ENCODE measurements around the gene LAPTM5. TPM values are rescaled to one million over a fixed set of nuclear protein-coding genes. Genes with fewer than 3 reads are reported as not detected.
"Not testable (repeated sequence)": the region's sequence is repeated elsewhere in the genome, so short reads cannot be mapped to it uniquely, and the experiment has no call there.

Gene LAPTM5
- total RNA-seq, 1 donor from 2014 or later: 424 TPM

GRCh38 chr1:30794260-30794659 lies 36.7 kb upstream of the LAPTM5 start:
- ATAC-seq: no peak
- intact Hi-C loops (cut with DNase I): no loop called here
- H3K4me1 ChIP-seq: peaks cover 21% of the 10 kb centered on the region
- no peaks in the 10 kb centered on the region for H3K27me3 ChIP-seq
- H3K4me3 ChIP-seq: no peak overlapping the region
- no peak for TF ChIP-seq CTCF (IDR thresholded peaks at IDR 0.05)
- no peak for DNase-seq
- no peak overlapping the region for H3K27ac ChIP-seq
- no peaks in the 10 kb centered on the region for H3K36me3 ChIP-seq
- H3K9me3 ChIP-seq: no peaks in the 10 kb centered on the region

DNA sequence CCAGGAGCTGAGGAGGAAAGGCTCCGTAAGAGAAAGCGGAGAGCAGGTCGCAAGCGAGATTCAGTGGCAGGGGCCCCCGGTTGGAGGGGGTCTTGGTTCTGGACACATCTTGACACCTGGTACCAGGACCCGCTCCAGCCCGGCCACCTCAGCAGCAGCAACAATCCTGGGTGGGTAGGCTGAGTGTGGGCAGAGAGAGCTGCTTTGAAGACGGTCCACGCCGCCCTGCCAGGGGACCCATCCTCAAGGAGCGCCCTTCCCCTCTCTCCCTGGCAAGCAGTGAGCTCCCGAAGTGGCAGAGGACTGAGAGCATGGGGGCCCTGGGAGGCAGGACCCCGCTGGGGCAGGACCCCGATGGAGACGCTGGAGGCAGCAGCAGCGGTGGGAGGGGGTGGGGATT lies 35.6 kb upstream of the LAPTM5 start:
- DNase-seq (no peak), ATAC-seq (no peak)
- Histone ChIP-seq H3K4me1 (peaks cover 10% of the 10 kb centered on the region), H3K36me3 (no peaks in the 10 kb centered on the region), H3K27me3 (no peaks in the 10 kb centered on the region), H3K4me3 (no peak overlapping the region), H3K9me3 (no peaks in the 10 kb centered on the region), H3K27ac (no peak overlapping the region)
- no peak for TF ChIP-seq CTCF (IDR thresholded peaks at IDR 0.05)
- intact Hi-C loops (cut with DNase I): no loop called here

DNA sequence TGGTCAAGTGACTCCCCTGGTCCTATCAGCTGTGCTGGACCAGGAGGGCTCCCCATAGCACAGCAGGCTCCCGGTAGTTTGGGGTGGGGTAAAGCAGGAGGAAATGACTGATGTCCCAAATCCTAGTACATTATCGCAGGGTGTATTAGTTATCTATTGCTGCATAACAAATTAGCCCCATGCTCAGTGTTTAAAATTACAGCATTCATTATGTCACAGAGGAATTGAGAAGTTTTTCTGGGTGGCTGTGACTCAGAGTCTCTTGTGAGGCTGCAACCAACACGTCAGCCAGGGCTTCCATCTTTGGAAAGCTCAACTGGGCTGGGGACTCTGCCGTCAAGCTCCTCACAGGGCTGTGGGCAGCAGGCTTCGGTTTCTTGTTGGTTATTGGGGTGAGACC lies 34.3 kb upstream of the LAPTM5 start:
- no peaks in the 10 kb centered on the region for H3K9me3 ChIP-seq
- no peak for DNase-seq
- no peak for ATAC-seq
- no peaks in the 10 kb centered on the region for H3K27me3 ChIP-seq
- no peak overlapping the region for H3K27ac ChIP-seq
- H3K36me3 ChIP-seq: no peaks in the 10 kb centered on the region
- TF ChIP-seq CTCF (IDR thresholded peaks at IDR 0.05): no peak
- intact Hi-C loops (cut with DNase I): no loop called here
- no peaks in the 10 kb centered on the region for H3K4me1 ChIP-seq
- no peak overlapping the region for H3K4me3 ChIP-seq

GRCh38 chr1:30790850-30791778 lies 33.5 kb upstream of the LAPTM5 start:
- H3K27me3 ChIP-seq: no peaks in the 10 kb centered on the region
- no peak overlapping the region for H3K4me3 ChIP-seq
- DNase-seq (no peak), ATAC-seq (no peak)
- H3K27ac ChIP-seq: no peak overlapping the region
- no peaks in the 10 kb centered on the region for H3K36me3 ChIP-seq
- peaks cover 7% of the 10 kb centered on the region for H3K4me1 ChIP-seq
- no peak for TF ChIP-seq CTCF (IDR thresholded peaks at IDR 0.05)
- H3K9me3 ChIP-seq: no peaks in the 10 kb centered on the region
- intact Hi-C loops (cut with DNase I): no loop called here

- ATAC-seq; intact Hi-C loops (cut with DNase I); H3K27ac ChIP-seq; H3K4me1 ChIP-seq; H3K9me3 ChIP-seq; H3K36me3 ChIP-seq; H3K27me3 ChIP-seq; DNase-seq; H3K4me3 ChIP-seq: not testable (repeated sequence)
Observed at GRCh38 chr1:30790256-30790525, 32.6 kb upstream of the LAPTM5 start.

GRCh38 chr1:30789388-30790255 lies 32.0 kb upstream of the LAPTM5 start:
- Histone ChIP-seq H3K4me1 (peaks cover 7% of the 10 kb centered on the region), H3K4me3 (no peak overlapping the region), H3K9me3 (no peaks in the 10 kb centered on the region), H3K27me3 (no peaks in the 10 kb centered on the region), H3K27ac (no peak overlapping the region), H3K36me3 (no peaks in the 10 kb centered on the region)
- no peak for DNase-seq
- intact Hi-C loops (cut with DNase I): no loop called here
- ATAC-seq: no peak
- no peak for TF ChIP-seq CTCF (IDR thresholded peaks at IDR 0.05)
